Neuronal stem cell (in vitro differentiated cells): ENCODE results near the gene ZFYVE28.

Experiments
- DNase-seq: peaks from one replicate; pipeline ENCODE4 v3.0.0-alpha.2; 2013; ENCODE audit warnings: low spot score
- H2AFZ ChIP-seq: one replicate; pipeline ENCODE4 v1.6.1; 2013; ENCODE audit warnings: mild to moderate bottlenecking, low read length, inconsistent platforms
- H2AK5ac ChIP-seq: 2 replicates; pipeline ENCODE4 v1.6.1; 2013; ENCODE audit warnings: low read depth, mild to moderate bottlenecking, inconsistent platforms, low read length, moderate library complexity, mixed read lengths
- H2BK120ac ChIP-seq: 2 replicates; pipeline ENCODE4 v1.6.1; 2013; ENCODE audit warnings: low read depth, mild to moderate bottlenecking, inconsistent platforms, low read length, moderate library complexity, mixed read lengths
- H2BK12ac ChIP-seq: one replicate; pipeline ENCODE4 v1.6.1; 2013; ENCODE audit warnings: low read length, inconsistent platforms
- H2BK15ac ChIP-seq: 2 replicates; pipeline ENCODE4 v1.6.1; 2013; ENCODE audit warnings: mild to moderate bottlenecking, low read length, inconsistent platforms, mixed read lengths
- H2BK5ac ChIP-seq: one replicate; pipeline ENCODE4 v1.6.1; 2013; ENCODE audit warnings: inconsistent platforms, mild to moderate bottlenecking, low read length, moderate library complexity
- H3K14ac ChIP-seq: one replicate; pipeline ENCODE4 v1.6.1; 2013; ENCODE audit warnings: low read length, inconsistent platforms
- H3K18ac ChIP-seq: 2 replicates; pipeline ENCODE4 v1.6.1; 2013; ENCODE audit warnings: low read length, inconsistent platforms
- H3K23ac ChIP-seq: 2 replicates; pipeline ENCODE4 v1.6.1; 2013; ENCODE audit warnings: low read depth, mild to moderate bottlenecking, mixed read lengths, low read length, inconsistent platforms; ENCODE audit not compliant: poor library complexity
- H3K27ac ChIP-seq: replicated peaks from 3 replicates; pipeline ENCODE4 v1.5.1; 2013; ENCODE audit warnings: low read length, inconsistent platforms
- H3K27me3 ChIP-seq, 3 experiments: 2 replicates each; pipeline ENCODE4 v1.6.1; 2013; ENCODE audit warnings: low read length in 3 of 3, mild to moderate bottlenecking in 2 of 3, inconsistent platforms in 1 of 3, low read depth in 1 of 3, mixed read lengths in 1 of 3, moderate library complexity in 1 of 3; ENCODE audit not compliant: control insufficient read depth in 3 of 3, insufficient read depth in 3 of 3
- H3K36me3 ChIP-seq, 2 donors: replicated peaks in 1 of 2; 2 replicates each; pipeline ENCODE4 v1.6.1; 2013; ENCODE audit warnings: low read length in 2 of 2; ENCODE audit not compliant: control insufficient read depth in 2 of 2, insufficient read depth in 2 of 2
- H3K4ac ChIP-seq: 2 replicates; pipeline ENCODE4 v1.6.1; 2013; ENCODE audit warnings: inconsistent platforms, mild to moderate bottlenecking, low read length, moderate library complexity
- H3K4me1 ChIP-seq, 2 donors: 1 replicate in 1 of 2; 2 replicates in 1 of 2; pipeline ENCODE4 v1.6.1; 2013; ENCODE audit warnings: low read length in 2 of 2, low read depth in 1 of 2; ENCODE audit not compliant: control insufficient read depth in 2 of 2, insufficient read depth in 1 of 2
- H3K4me2 ChIP-seq: one replicate; pipeline ENCODE4 v1.6.1; 2013; ENCODE audit warnings: mild to moderate bottlenecking, low read length, inconsistent platforms; ENCODE audit not compliant: insufficient read depth, poor library complexity, severe bottlenecking
- H3K4me3 ChIP-seq, 2 donors: 2 replicates each; pipeline ENCODE4 v1.5.1; 2013; ENCODE audit warnings: low read length in 2 of 2, mild to moderate bottlenecking in 2 of 2, inconsistent platforms in 1 of 2, moderate library complexity in 1 of 2
- H3K79me1 ChIP-seq: one replicate; pipeline ENCODE4 v1.6.1; 2013; ENCODE audit warnings: low read depth, mild to moderate bottlenecking, inconsistent platforms, low read length, moderate library complexity
- H3K9ac ChIP-seq: one replicate; pipeline ENCODE4 v1.6.1; 2013; ENCODE audit warnings: mild to moderate bottlenecking, low read depth, low read length, inconsistent platforms; ENCODE audit not compliant: poor library complexity
- H3K9me3 ChIP-seq, 2 donors: replicated peaks in 1 of 2; 2 replicates each; pipeline versions ENCODE3 to v1.6.1; 2013; ENCODE audit warnings: low read length in 2 of 2, mild to moderate bottlenecking in 2 of 2, inconsistent platforms in 1 of 2, low read depth in 1 of 2, mixed read lengths in 1 of 2, moderate library complexity in 1 of 2; ENCODE audit not compliant: control insufficient read depth in 2 of 2, insufficient read depth in 1 of 2
- H4K8ac ChIP-seq: one replicate; pipeline ENCODE4 v1.6.1; 2013; ENCODE audit warnings: low read depth, mild to moderate bottlenecking, inconsistent platforms, low read length, moderate library complexity
- H4K91ac ChIP-seq: one replicate; pipeline ENCODE4 v1.6.1; 2013; ENCODE audit warnings: low read length, low read depth, mild to moderate bottlenecking, inconsistent platforms; ENCODE audit not compliant: poor library complexity
- WGBS, 2 donors: extraction: QIAGEN DNeasy Blood & Tissue Kit; methylation state at CpG; one replicate each; pipeline ENCODE4 v1.1.7; 2013; ENCODE audit warnings: missing lambda C conversion rate in 2 of 2, mixed read lengths in 1 of 2; ENCODE audit not compliant: insufficient read length in 2 of 2, insufficient replicate concordance in 1 of 2; ENCODE audit errors: extremely low coverage in 2 of 2; 5-methylcytosine and 5-hydroxymethylcytosine counted together

Gene ZFYVE28

DNA sequence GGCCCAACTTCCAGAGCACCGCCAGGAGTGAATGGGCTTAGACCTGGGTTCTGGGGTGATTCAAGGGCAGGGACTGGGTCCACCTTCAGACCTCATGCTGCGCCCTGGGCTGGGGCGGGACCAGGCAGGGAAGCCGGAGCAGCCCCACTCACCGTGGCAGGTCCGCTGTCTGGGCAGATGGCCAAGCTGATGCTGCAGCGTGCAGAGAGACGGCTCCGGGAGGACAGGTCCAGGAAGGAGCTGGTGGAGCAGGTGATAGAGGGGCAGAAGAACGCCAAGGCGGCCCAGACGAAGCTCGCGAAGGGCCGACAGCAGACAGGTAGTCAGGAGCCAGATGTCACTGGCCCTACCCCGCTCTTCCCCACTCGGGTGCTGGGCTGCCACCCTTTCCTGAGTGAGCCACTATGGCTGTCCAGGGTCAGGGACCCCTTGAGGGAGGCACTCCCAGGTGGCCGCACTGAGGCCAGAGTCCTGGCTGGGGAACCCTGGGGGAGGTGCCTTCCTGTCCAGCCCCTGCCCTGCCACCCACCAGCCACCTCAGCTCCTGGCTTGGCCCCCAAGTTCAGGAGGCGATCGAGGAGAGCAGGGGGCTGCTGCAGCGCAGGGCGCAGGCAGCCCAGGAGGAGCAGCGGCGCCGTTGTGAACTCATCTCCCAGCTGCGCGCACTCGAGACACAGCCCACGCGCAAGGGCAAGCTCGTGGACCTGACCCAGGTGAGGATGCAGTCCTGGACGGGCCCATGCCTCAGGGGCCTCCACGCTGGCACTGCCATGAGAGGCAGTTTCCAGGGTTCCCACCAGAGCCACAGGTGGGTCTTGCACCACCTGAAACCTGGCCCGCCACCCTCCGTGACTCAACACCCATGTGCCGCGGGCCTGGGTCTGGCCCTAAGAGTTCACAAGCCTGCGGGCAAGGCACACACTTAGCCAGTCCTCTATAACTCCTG lies 40.4 kb upstream of the ZFYVE28 start:
- H2BK15ac ChIP-seq, result no peak overlapping the region
- peaks cover 0 to 2% of the 10 kb centered on the region in 2 donors for H3K36me3 ChIP-seq
- H2BK120ac ChIP-seq, result no peak overlapping the region
- no peak overlapping the region for H3K27ac ChIP-seq
- no peaks in the 10 kb centered on the region for H3K9me3 ChIP-seq
- no peaks in the 10 kb centered on the region for H3K79me1 ChIP-seq
- DNase-seq, result no peak
- no peak overlapping the region for H4K8ac ChIP-seq
- H2BK5ac ChIP-seq, result no peak overlapping the region
- no peak overlapping the region for H3K14ac ChIP-seq
- H3K4ac ChIP-seq, result no peak overlapping the region
- peaks cover 2 to 23% (median 15%) of the 10 kb centered on the region in 3 experiments for H3K27me3 ChIP-seq
- no peak overlapping the region for H3K4me3 ChIP-seq
- H4K91ac ChIP-seq, result no peak overlapping the region
- no peak overlapping the region for H3K18ac ChIP-seq
- H2AFZ ChIP-seq, result no peak overlapping the region
- no peak overlapping the region for H3K23ac ChIP-seq
- H3K4me2 ChIP-seq, result no peak overlapping the region
- peak overlapping the region; percentile 26 for H2BK12ac ChIP-seq
- no CpG with 5 or more reads among the region's 38 CpGs for WGBS, 2 donors
- H3K4me1 ChIP-seq, result peaks cover 2 to 3% of the 10 kb centered on the region in 2 donors
- no peak overlapping the region for H3K9ac ChIP-seq
- H2AK5ac ChIP-seq, result peak overlapping the region; percentile 83

GRCh38 chr4:2457481-2458295 lies 39.2 kb upstream of the ZFYVE28 start:
- no peak overlapping the region for H3K4ac ChIP-seq
- peaks cover 0 to 3% of the 10 kb centered on the region in 2 donors for H3K4me1 ChIP-seq
- peaks cover 0 to 25% (median 8%) of the 10 kb centered on the region in 3 experiments for H3K27me3 ChIP-seq
- H3K9ac ChIP-seq, result no peak overlapping the region
- H3K79me1 ChIP-seq, result no peaks in the 10 kb centered on the region
- H3K18ac ChIP-seq, result no peak overlapping the region
- H4K8ac ChIP-seq, result no peak overlapping the region
- H2BK15ac ChIP-seq, result no peak overlapping the region
- H2BK12ac ChIP-seq, result no peak overlapping the region
- no CpG with 5 or more reads among the region's 24 CpGs for WGBS, 2 donors
- H3K14ac ChIP-seq, result no peak overlapping the region
- no peak overlapping the region for H3K4me2 ChIP-seq
- no peak overlapping the region for H2AK5ac ChIP-seq
- H2BK120ac ChIP-seq, result no peak overlapping the region
- H4K91ac ChIP-seq, result no peak overlapping the region
- H3K4me3 ChIP-seq, result no peak overlapping the region
- no peak overlapping the region for H3K27ac ChIP-seq
- no peaks in the 10 kb centered on the region for H3K9me3 ChIP-seq
- DNase-seq, result no peak
- no peak overlapping the region for H2BK5ac ChIP-seq
- no peak overlapping the region for H2AFZ ChIP-seq
- peak overlapping the region; percentile 75 for H3K23ac ChIP-seq
- no peaks in the 10 kb centered on the region for H3K36me3 ChIP-seq

- Histone ChIP-seq H2AFZ (no peak overlapping the region), H3K4me1 (no peaks in the 10 kb centered on the region), H4K8ac (peak overlapping the region; percentile 23), H3K27me3 (peaks cover 0 to 44% (median 0%) of the 10 kb centered on the region in 3 experiments), H2BK5ac (no peak overlapping the region), H2BK15ac (peak overlapping the region; percentile 40), H2BK12ac (no peak overlapping the region), H2BK120ac (peak overlapping the region; percentile 42), H3K36me3 (no peaks in the 10 kb centered on the region), H3K79me1 (no peaks in the 10 kb centered on the region), H3K23ac (no peak overlapping the region), H3K4me2 (no peak overlapping the region), H3K27ac (no peak overlapping the region), H3K9me3 (no peaks in the 10 kb centered on the region), H3K4ac (no peak overlapping the region), H2AK5ac (peak overlapping the region; percentile 43), H3K14ac (peak overlapping the region; percentile 98), H4K91ac (no peak overlapping the region), H3K18ac (peak overlapping the region; percentile 54), H3K4me3 (no peak overlapping the region), H3K9ac (peak overlapping the region; percentile 50)
- DNase-seq, result no peak
- WGBS, 2 donors, result no CpG with 5 or more reads among the region's 25 CpGs
Measured at GRCh38 chr4:2451821-2452785, 33.7 kb upstream of the ZFYVE28 start.
